Activated CD4-positive, alpha-beta T cell treated with anti-CD3 and anti-CD28 coated beads, Interleukin-2, amount 10 ng/mL, durations not matched to agents 24 days and 14 days (primary cell): ENCODE results near the gene CYTH3. TPM values are rescaled to one million over a fixed set of nuclear protein-coding genes. Genes with fewer than 3 reads are reported as not detected.
A peak's percentile ranks its signal among the peaks of the same experiment; 100 is the strongest.

Experiments
- DNase-seq: peaks from one replicate; pipeline ENCODE4 v3.0.0; 2022
- H3K27ac Mint-ChIP-seq: one replicate; pipeline ENCODE4 v1.8.0; 2022; ENCODE audit warnings: mild to moderate bottlenecking, mixed read lengths
- H3K27me3 Mint-ChIP-seq: one replicate; pipeline ENCODE4 v1.8.0; 2022; ENCODE audit warnings: mixed read lengths
- H3K36me3 Mint-ChIP-seq: one replicate; pipeline ENCODE4 v1.8.0; 2022; ENCODE audit warnings: low read depth, mild to moderate bottlenecking, mixed read lengths
- H3K4me1 Mint-ChIP-seq: one replicate; pipeline ENCODE4 v1.8.0; 2021; ENCODE audit warnings: mixed read lengths
- H3K4me3 Mint-ChIP-seq: one replicate; pipeline ENCODE4 v1.8.0; 2022; ENCODE audit warnings: mild to moderate bottlenecking, moderate library complexity, mixed read lengths
- H3K9me3 Mint-ChIP-seq: one replicate; pipeline ENCODE4 v1.8.0; 2021; ENCODE audit warnings: mixed read lengths
- intact Hi-C: fragments of 100-400 bp; cut with micrococcal nuclease; formaldehyde crosslinking; loops from one replicate; pipeline ENCODE4 v1.15.1; 2023
- total RNA-seq: library from RNA; stranded (reverse); gene quantifications from 2 replicates; pipeline ENCODE4 v1.2.3, GENCODE V29; 2022

Gene CYTH3
- total RNA-seq, 1 donor from 2014 or later: 0.65 TPM

DNA sequence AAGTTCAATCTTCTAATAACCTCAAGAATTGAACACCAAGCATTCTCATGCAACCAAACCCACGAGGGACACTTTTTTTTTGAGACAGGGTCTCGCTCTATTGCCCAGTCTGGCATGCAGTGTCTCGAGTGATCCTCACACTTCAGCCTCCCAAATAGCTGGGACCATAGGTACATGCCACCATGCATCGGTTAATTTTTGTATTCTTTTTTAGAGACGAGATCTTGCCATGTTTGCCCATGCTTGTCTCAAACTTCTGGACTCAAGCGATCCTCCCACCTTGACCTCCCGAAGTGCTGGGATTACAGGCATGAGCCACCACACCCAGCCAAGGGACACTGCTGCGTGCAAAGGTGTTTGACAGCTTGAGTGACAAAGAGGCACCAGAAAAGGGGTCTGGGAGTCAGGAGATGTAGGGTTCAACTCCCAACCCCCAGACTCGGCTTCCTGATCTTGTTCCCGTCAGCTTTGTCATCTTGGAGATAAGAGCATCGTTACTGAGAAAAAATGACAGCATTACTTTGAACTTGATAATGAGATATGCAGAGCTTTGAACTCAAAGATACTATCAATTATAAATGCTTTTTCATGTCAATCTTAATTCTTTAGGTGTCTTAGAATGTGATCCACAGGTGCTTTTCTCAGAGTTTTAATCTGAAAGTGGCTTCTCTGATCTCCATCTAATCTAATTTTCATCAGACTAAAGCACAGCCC is 1.6 kb upstream of the CYTH3 start:
- Mint-ChIP-seq H3K4me1 (peaks cover 15% of the 10 kb centered on the region), H3K9me3 (no peaks in the 10 kb centered on the region), H3K27me3 (peaks cover 49% of the 10 kb centered on the region), H3K4me3 (no peak overlapping the region), H3K36me3 (no peaks in the 10 kb centered on the region), H3K27ac (no peak overlapping the region)
- DNase-seq: no peak
- intact Hi-C loops: loop anchor here (2.0 kb wide), 1 partner anchor 17 kb away; no protein-coding TSS in a partner anchor

DNA sequence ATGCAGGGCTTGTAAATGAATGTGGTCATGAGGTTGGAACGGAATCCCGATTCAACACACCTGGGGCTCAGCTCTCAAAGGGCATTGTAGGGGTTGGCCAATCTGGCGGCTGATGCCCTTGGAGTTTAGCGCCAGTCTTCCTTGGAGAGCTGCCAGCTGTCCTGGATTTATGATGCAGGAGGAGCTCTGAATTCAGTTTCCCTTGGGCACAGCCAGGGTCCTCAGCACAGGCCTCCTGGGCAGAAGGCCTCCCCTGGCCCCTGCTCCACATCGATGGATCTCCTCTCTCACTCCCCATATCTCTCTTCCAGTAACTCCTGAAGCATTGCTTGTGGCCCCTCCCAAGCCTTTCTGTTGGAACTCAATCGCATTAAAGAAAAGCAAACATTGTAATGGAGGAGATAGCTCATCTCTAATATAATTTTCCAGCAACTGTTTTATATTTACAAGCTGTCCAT is 985 bp upstream of the CYTH3 start:
- intact Hi-C loops: loop anchor here (2.0 kb wide), 1 partner anchor 17 kb away; no protein-coding TSS in a partner anchor
- peak overlapping the region; percentile 50 for H3K4me3 Mint-ChIP-seq
- no peak overlapping the region for H3K27ac Mint-ChIP-seq
- no peak for DNase-seq
- H3K27me3 Mint-ChIP-seq: peaks cover 55% of the 10 kb centered on the region
- H3K9me3 Mint-ChIP-seq: no peaks in the 10 kb centered on the region
- H3K36me3 Mint-ChIP-seq: no peaks in the 10 kb centered on the region
- H3K4me1 Mint-ChIP-seq: peaks cover 15% of the 10 kb centered on the region

DNA sequence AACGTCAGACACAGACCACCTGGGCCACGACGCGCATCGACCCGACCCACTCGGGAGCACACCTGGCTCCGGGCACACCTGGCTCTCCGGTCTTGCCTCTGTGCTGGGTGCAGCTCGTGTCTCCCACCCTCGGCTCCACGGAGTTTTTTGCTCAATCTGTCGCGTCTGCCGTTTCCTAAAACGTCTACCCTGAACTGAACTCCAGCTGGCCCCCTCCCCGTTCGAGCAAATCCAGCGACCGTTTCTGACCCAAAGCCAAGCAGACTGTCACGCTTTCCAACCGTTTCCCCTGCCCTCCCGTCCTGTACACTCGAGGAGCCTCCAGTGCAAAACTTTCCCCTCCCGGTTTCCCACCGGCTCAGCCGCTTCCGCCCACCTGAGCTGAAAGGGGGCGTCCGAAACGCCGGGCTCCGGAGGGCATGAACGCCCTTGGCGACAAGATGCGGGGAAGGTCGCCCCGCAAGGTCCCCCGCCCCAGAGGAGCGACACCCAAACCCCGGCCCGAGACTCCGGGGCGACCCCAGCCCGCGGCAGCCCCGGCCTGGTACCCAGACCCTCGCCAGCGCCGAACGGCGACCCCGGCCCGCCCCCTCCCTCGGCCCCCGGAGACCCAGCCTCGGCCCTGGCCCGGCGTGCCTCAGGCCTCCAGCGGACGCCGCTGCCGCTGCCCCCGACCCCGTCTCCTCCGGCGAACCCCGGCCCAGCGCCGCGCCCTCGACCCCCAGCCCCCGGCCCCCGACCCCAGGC is 557 bp downstream of the CYTH3 start:
- Mint-ChIP-seq H3K9me3 (no peaks in the 10 kb centered on the region), H3K36me3 (no peaks in the 10 kb centered on the region), H3K27ac (no peak overlapping the region), H3K4me3 (peak overlapping the region; percentile 82), H3K27me3 (peaks cover 65% of the 10 kb centered on the region), H3K4me1 (peaks cover 15% of the 10 kb centered on the region)
- peak; percentile 74 for DNase-seq
- intact Hi-C loops: loop anchor here (2.0 kb wide), 1 partner anchor 15 kb away; no protein-coding TSS in a partner anchor

DNA sequence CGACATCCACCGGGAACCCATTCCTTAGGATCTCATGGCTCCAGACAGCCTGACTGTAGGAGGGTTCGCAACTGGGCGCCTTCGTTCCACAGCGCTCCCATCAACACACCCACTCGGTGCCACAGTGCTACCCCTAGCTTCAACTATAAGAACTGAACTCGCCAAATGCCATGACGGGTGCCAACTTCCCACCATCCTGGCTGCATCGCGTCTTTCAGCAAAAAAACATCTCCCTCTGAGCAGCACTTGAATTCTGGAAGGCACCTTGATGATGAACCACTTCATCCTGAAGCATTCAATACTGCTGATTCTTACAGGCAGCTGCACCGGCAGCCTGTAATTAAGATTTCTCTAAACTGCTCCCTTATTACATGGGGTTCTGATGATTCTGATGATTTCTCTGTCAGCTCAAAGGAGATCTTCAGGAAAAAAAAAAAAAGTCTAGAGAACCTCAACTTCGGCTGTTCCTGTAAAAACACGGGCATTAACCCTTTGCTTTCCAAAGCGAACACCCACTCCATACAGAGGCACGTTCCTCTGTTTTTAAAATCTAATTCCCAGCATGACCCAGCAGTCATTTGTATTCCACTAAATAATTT is 1.3 kb downstream of the CYTH3 start:
- H3K27ac Mint-ChIP-seq: peak overlapping the region; percentile 28
- DNase-seq: peak; percentile 73
- H3K36me3 Mint-ChIP-seq: no peaks in the 10 kb centered on the region
- peaks cover 15% of the 10 kb centered on the region for H3K4me1 Mint-ChIP-seq
- H3K4me3 Mint-ChIP-seq: peak overlapping the region; percentile 82
- H3K9me3 Mint-ChIP-seq: no peaks in the 10 kb centered on the region
- H3K27me3 Mint-ChIP-seq: peaks cover 71% of the 10 kb centered on the region
- intact Hi-C loops: no loop called here

DNA sequence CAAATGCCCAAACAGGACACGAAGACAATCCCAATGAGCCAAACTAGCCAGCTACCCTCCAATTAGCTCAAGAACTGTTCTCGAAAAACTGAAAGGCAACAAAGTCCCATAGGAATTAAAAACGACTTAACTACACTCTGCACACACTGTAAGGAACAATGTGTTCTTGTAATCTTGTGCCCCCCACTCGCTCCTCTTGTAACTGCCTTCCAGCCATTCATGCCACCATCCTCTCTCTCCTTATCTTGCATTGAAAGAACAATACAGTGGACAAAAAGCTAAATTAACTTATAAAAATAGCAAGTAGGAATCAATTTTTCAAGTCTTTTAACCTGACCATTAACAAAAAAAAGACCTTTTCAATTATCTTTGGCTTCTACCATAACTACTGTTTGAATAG is 2.9 kb downstream of the CYTH3 start:
- intact Hi-C loops: no loop called here
- Mint-ChIP-seq H3K4me3 (no peak overlapping the region), H3K36me3 (no peaks in the 10 kb centered on the region), H3K9me3 (no peaks in the 10 kb centered on the region), H3K4me1 (peaks cover 15% of the 10 kb centered on the region), H3K27me3 (peaks cover 71% of the 10 kb centered on the region), H3K27ac (no peak overlapping the region)
- no peak for DNase-seq

DNA sequence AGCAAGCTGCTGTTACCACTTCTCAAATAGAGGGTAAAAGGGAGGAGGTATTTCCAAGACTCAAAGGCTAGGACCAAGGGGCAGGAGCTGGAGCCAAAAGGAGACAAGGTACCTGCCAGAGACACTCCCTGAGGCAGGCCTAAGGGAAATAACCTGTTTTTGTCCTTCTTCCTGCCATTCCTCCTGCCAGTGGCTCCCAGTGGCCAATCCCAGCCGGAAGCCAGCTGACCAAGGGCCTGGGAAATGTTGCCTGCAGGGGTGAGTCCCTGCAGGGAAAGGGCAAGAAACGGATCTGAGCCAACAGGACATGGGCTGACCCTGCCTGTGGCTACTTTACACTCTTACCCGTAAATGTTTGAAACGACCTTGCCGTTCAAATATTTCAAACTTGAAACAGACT is 3.5 kb downstream of the CYTH3 start:
- Mint-ChIP-seq H3K9me3 (no peaks in the 10 kb centered on the region), H3K4me3 (no peak overlapping the region), H3K4me1 (peaks cover 13% of the 10 kb centered on the region), H3K27me3 (peaks cover 65% of the 10 kb centered on the region), H3K27ac (no peak overlapping the region), H3K36me3 (no peaks in the 10 kb centered on the region)
- intact Hi-C loops: no loop called here
- no peak for DNase-seq

DNA sequence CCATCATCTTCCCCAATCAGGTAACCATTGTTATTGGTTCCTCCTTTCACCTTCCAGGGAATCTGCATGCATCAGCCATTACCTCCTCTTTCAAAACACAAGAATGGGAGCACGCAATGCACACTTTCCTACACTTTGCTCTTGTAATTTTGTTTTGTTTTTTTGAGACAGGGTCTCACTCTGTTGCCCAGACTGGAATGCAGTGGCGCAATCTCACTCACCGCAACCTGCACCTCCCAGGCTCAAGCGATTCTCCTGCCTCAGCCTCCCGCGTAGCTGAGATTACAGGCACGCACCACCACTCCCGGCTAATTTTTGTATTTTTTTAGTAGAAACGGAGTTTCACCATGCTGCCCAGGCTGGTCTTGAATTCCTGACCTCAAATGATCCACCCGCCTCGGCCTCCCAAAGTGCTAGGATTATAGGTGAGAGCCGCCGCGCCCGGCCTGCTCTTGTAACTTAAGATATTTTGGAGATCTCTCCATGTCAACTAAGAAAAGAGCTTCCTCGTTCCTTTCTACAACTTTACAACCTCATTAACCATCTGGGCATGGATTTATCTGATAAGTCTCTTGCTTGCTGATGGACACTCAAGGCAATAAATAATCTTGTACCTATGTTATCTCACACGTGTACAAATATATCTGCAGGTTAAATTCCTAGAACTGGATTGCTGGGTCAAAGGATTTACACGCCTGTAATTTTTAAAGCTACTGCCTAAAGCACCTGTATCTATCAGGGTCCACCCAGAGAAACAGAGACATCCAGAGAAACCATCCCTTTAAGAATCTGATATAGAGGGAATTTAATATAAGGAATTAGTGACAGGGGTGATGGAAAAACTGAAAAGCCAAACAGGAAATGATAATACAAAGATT is 4.2 kb downstream of the CYTH3 start:
- intact Hi-C loops: no loop called here
- peaks cover 61% of the 10 kb centered on the region for H3K27me3 Mint-ChIP-seq
- H3K27ac Mint-ChIP-seq: no peak overlapping the region
- H3K4me1 Mint-ChIP-seq: peaks cover 13% of the 10 kb centered on the region
- H3K9me3 Mint-ChIP-seq: no peaks in the 10 kb centered on the region
- DNase-seq: no peak
- no peaks in the 10 kb centered on the region for H3K36me3 Mint-ChIP-seq
- H3K4me3 Mint-ChIP-seq: no peak overlapping the region

DNA sequence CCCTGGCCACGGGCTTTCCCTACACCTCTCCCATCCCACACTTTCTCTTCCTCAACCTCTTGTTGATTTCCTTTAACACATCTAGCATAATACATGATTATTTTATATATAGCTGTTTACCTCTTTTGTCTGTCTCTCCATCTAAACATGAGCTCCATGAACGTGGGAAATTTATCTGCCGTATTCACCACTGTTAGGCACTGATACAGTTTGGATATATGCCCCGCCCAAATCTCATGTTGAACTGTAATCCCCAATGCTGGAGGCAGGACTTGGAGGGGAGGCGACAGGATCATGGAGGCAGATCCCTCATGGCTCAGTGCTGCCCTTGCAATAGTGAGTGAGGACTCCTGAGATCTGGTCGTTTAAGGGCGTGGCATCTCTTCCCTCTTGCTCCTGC is 5.7 kb downstream of the CYTH3 start:
- no peaks in the 10 kb centered on the region for H3K9me3 Mint-ChIP-seq
- intact Hi-C loops: no loop called here
- no peak overlapping the region for H3K4me3 Mint-ChIP-seq
- H3K4me1 Mint-ChIP-seq: peaks cover 8% of the 10 kb centered on the region
- peaks cover 67% of the 10 kb centered on the region for H3K27me3 Mint-ChIP-seq
- no peak for DNase-seq
- H3K36me3 Mint-ChIP-seq: no peaks in the 10 kb centered on the region
- H3K27ac Mint-ChIP-seq: no peak overlapping the region

DNA sequence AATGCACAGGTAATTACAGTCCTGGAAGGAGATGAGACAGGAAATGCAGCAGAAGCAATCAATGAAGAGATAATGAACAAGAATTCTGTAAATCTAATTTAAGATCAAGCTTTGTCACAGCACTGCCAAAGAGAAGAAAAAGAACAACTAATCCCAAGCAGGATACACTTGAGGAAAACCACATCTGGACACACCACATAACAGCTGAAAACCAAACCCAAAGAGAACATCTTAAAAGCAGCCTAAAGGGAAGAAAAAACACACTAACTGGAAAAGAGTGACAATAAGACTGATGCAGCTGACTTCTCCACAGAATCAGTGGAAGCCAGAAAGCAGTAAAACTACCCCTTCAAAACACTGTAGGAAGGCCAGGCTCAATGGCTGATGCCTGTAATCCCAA is 10.2 kb downstream of the CYTH3 start:
- Mint-ChIP-seq H3K4me1 (peaks cover 6% of the 10 kb centered on the region), H3K27me3 (peaks cover 57% of the 10 kb centered on the region), H3K4me3 (no peak overlapping the region), H3K27ac (no peak overlapping the region), H3K36me3 (no peaks in the 10 kb centered on the region), H3K9me3 (no peaks in the 10 kb centered on the region)
- intact Hi-C loops: no loop called here
- no peak for DNase-seq

DNA sequence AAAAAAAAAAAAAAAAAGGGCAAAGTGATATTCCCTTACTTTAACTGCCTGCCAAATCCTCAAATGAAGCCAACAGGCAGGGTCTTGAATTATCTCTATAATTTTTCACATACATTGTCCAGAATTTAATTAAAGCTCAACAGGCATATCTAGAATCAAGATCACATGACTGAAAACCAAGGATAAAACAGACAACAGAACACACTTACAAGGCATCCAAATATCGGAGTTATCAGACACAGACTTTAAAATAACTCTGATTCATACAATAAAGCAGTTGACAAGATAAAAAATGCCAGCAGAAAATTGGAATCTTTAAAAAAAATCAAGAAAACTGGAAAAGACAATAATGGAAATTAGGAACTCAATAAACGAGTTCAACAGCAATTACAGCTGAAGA is 10.7 kb downstream of the CYTH3 start:
- no peak for DNase-seq
- Mint-ChIP-seq H3K4me3 (no peak overlapping the region), H3K27ac (no peak overlapping the region), H3K27me3 (peaks cover 59% of the 10 kb centered on the region), H3K36me3 (no peaks in the 10 kb centered on the region), H3K9me3 (no peaks in the 10 kb centered on the region), H3K4me1 (peaks cover 11% of the 10 kb centered on the region)
- intact Hi-C loops: no loop called here

DNA sequence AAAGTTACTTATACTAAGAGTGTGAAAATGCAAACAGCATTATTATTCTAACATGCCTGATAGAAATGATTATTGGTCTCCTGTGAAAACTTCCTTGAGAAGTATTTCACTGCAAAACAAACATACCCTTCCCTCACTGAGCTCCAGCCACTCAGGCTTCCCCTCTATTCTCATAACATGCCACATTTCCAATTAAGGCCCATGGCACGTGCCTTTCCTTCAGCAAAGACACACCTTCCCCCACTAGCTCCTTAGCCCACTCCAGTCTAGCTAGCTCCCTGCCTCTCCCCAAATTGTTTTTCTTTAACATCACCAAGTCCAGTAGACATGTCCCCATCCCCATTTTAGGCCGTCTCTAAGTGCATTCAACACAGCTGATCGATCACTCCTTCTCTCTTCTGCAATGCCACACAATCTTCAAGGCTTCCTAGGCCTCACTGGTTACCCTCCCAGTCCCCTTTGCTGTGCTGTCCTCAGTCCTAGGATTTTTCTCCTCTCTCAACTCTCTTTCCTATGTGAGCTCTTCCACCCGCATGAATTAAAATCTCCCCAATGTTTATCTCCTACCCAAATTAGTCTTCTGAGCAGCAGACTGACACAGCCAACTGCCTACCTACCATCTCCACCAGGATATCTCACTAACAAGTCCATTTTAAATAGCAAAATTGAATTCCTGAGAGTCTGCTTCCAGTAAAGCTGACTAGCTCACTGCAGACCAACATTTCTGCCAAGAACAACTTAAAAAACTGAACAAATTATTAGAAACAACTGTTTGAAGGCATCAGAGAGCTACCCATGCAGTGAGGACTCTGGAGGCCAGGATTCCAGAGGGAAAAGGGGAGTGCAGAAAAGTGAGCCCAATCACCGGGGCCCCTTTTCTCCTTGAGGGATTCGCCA is 11.9 kb downstream of the CYTH3 start:
- Mint-ChIP-seq H3K27me3 (peaks cover 58% of the 10 kb centered on the region), H3K36me3 (no peaks in the 10 kb centered on the region), H3K27ac (no peak overlapping the region), H3K9me3 (no peaks in the 10 kb centered on the region), H3K4me3 (no peak overlapping the region), H3K4me1 (peaks cover 17% of the 10 kb centered on the region)
- no peak for DNase-seq
- intact Hi-C loops: no loop called here

DNA sequence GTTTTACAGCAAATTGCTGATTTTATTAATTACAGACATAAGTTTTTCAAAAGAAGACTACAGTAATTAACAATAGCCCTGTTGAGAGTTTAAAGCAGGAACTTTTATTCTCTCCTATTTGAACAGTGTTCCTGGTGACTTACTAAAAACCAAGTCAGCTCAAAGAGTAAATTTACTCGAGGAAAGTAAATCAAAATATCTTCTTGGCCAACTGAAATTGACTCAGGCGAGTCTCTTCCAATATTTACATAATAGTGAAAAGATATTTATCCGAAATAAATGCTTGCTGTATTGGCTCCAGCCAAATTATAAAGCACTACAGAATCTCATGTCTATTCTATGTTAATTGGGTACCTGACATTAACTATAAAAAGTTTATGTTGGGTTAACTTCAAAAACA is 13.2 kb downstream of the CYTH3 start:
- intact Hi-C loops: no loop called here
- H3K36me3 Mint-ChIP-seq: no peaks in the 10 kb centered on the region
- H3K27ac Mint-ChIP-seq: no peak overlapping the region
- H3K4me3 Mint-ChIP-seq: no peak overlapping the region
- H3K27me3 Mint-ChIP-seq: peaks cover 64% of the 10 kb centered on the region
- H3K9me3 Mint-ChIP-seq: no peaks in the 10 kb centered on the region
- H3K4me1 Mint-ChIP-seq: peaks cover 18% of the 10 kb centered on the region
- DNase-seq: no peak
